ENCODE measurements around the gene NEGR1.

The NEGR1 gene

GRCh38 chr1:71542155-71542554 is 740.2 kb downstream of the NEGR1 start:
- H3K36me3 ChIP-seq (ENCODE audit: insufficient read depth, low read length) = no peaks in the 10 kb centered on the region
- H4K20me1 ChIP-seq (ENCODE audit: insufficient read depth, low read length, poor library complexity, severe bottlenecking) = no peaks in the 10 kb centered on the region
- no peak overlapping the region for H3K4me3 ChIP-seq (ENCODE audit: low read length, poor library complexity, severe bottlenecking)
- no peaks in the 10 kb centered on the region for H3K9me3 ChIP-seq (ENCODE audit: insufficient read depth, low read depth, low read length)
- H3K4me1 ChIP-seq (ENCODE audit: insufficient read depth, low read length, poor library complexity, severe bottlenecking) = no peaks in the 10 kb centered on the region
- no peaks in the 10 kb centered on the region for H3K9me2 ChIP-seq (replicated peaks; ENCODE audit: low read depth, low read length)
- no peaks in the 10 kb centered on the region for H3K27me3 ChIP-seq (ENCODE audit: insufficient read depth, low read length, poor library complexity, severe bottlenecking)
- TF ChIP-seq CTCF (conservative IDR thresholded peaks at IDR 0.05; ENCODE audit: low read length) = no peak
- TF ChIP-seq EZH2phosphoT487 (IDR thresholded peaks at IDR 0.05; ENCODE audit: borderline replicate concordance) = no peak
- no peak overlapping the region for H3K9ac ChIP-seq (ENCODE audit: low read depth, low read length, poor library complexity, severe bottlenecking)
- H2AFZ ChIP-seq (ENCODE audit: low read length) = no peak overlapping the region
- no peaks in the 10 kb centered on the region for H3K79me2 ChIP-seq (ENCODE audit: insufficient read depth, low read length)
- H3K4me2 ChIP-seq (ENCODE audit: low read depth, low read length, poor library complexity, severe bottlenecking) = no peak overlapping the region
- no peaks in the 10 kb centered on the region for H3F3A ChIP-seq (ENCODE audit: low read depth)

- H3K9me3 ChIP-seq (ENCODE audit: insufficient read depth, low read depth, low read length) = no peaks in the 10 kb centered on the region
- H3K9ac ChIP-seq (ENCODE audit: low read depth, low read length, poor library complexity, severe bottlenecking) = no peak overlapping the region
- no peaks in the 10 kb centered on the region for H3K27me3 ChIP-seq (ENCODE audit: insufficient read depth, low read length, poor library complexity, severe bottlenecking)
- TF ChIP-seq EZH2phosphoT487 (IDR thresholded peaks at IDR 0.05; ENCODE audit: borderline replicate concordance) (no peak), CTCF (conservative IDR thresholded peaks at IDR 0.05; ENCODE audit: low read length) (no peak)
- H3K36me3 ChIP-seq (ENCODE audit: insufficient read depth, low read length) = no peaks in the 10 kb centered on the region
- H4K20me1 ChIP-seq (ENCODE audit: insufficient read depth, low read length, poor library complexity, severe bottlenecking) = no peaks in the 10 kb centered on the region
- no peaks in the 10 kb centered on the region for H3K4me1 ChIP-seq (ENCODE audit: insufficient read depth, low read length, poor library complexity, severe bottlenecking)
- no peak overlapping the region for H3K4me3 ChIP-seq (ENCODE audit: low read length, poor library complexity, severe bottlenecking)
- H3K4me2 ChIP-seq (ENCODE audit: low read depth, low read length, poor library complexity, severe bottlenecking) = no peak overlapping the region
- H3F3A ChIP-seq (ENCODE audit: low read depth) = no peaks in the 10 kb centered on the region
- no peaks in the 10 kb centered on the region for H3K79me2 ChIP-seq (ENCODE audit: insufficient read depth, low read length)
- H2AFZ ChIP-seq (ENCODE audit: low read length) = no peak overlapping the region
- H3K9me2 ChIP-seq (replicated peaks; ENCODE audit: low read depth, low read length) = no peaks in the 10 kb centered on the region
These were observed 748.4 kb downstream of the NEGR1 start for GRCh38 chr1:71533950-71534349.

GRCh38 chr1:71532343-71532742 is 750.0 kb downstream of the NEGR1 start:
- no peaks in the 10 kb centered on the region for H3K36me3 ChIP-seq (ENCODE audit: insufficient read depth, low read length)
- H3K79me2 ChIP-seq (ENCODE audit: insufficient read depth, low read length) = no peaks in the 10 kb centered on the region
- no peaks in the 10 kb centered on the region for H3F3A ChIP-seq (ENCODE audit: low read depth)
- no peaks in the 10 kb centered on the region for H3K27me3 ChIP-seq (ENCODE audit: insufficient read depth, low read length, poor library complexity, severe bottlenecking)
- no peak overlapping the region for H3K4me2 ChIP-seq (ENCODE audit: low read depth, low read length, poor library complexity, severe bottlenecking)
- H3K9ac ChIP-seq (ENCODE audit: low read depth, low read length, poor library complexity, severe bottlenecking) = no peak overlapping the region
- no peak overlapping the region for H3K4me3 ChIP-seq (ENCODE audit: low read length, poor library complexity, severe bottlenecking)
- no peaks in the 10 kb centered on the region for H3K9me3 ChIP-seq (ENCODE audit: insufficient read depth, low read depth, low read length)
- H4K20me1 ChIP-seq (ENCODE audit: insufficient read depth, low read length, poor library complexity, severe bottlenecking) = no peaks in the 10 kb centered on the region
- TF ChIP-seq CTCF (conservative IDR thresholded peaks at IDR 0.05; ENCODE audit: low read length) = no peak
- no peak for TF ChIP-seq EZH2phosphoT487 (IDR thresholded peaks at IDR 0.05; ENCODE audit: borderline replicate concordance)
- H3K4me1 ChIP-seq (ENCODE audit: insufficient read depth, low read length, poor library complexity, severe bottlenecking) = no peaks in the 10 kb centered on the region
- no peak overlapping the region for H2AFZ ChIP-seq (ENCODE audit: low read length)
- no peaks in the 10 kb centered on the region for H3K9me2 ChIP-seq (replicated peaks; ENCODE audit: low read depth, low read length)

Data from Loucy (cell line).